Stimulated activated naive B cell treated with anti-CD40 and anti-IgM and Interleukin-4, amounts not matched to agents 10 μg/mL and 1 μg/mL and 100 μg/mL, for 72 hours (primary cell): ENCODE measurements around the gene NUAK1.

Experiments
- ATAC-seq, 2 donors: fragments of 150-1000 bp; cut with Tn5 transposase; replicated peaks; 2 replicates each; pipeline ENCODE4 v1.10.0; 2021; ENCODE audit warnings: moderate library complexity in 1 of 2
- DNase-seq: peaks from one replicate; pipeline ENCODE4 v3.0.0; 2021
- H3K27ac Mint-ChIP-seq: one replicate; pipeline ENCODE4 v1.8.0; 2022; ENCODE audit warnings: mild to moderate bottlenecking, mixed read lengths
- H3K27me3 Mint-ChIP-seq, 2 donors: one replicate each; pipeline ENCODE4 v1.8.0; 2022; ENCODE audit warnings: mixed read lengths in 2 of 2
- H3K36me3 Mint-ChIP-seq, 2 donors: one replicate each; pipeline ENCODE4 v1.8.0; 2022; ENCODE audit warnings: mixed read lengths in 2 of 2, mild to moderate bottlenecking in 1 of 2
- H3K4me1 Mint-ChIP-seq, 2 donors: one replicate each; pipeline ENCODE4 v1.8.0; 2022; ENCODE audit warnings: mixed read lengths in 2 of 2, mild to moderate bottlenecking in 1 of 2
- H3K4me3 Mint-ChIP-seq, 2 donors: one replicate each; pipeline ENCODE4 v1.8.0; 2022; ENCODE audit warnings: mild to moderate bottlenecking in 2 of 2, mixed read lengths in 2 of 2, moderate library complexity in 1 of 2
- H3K9me3 Mint-ChIP-seq, 2 donors: one replicate each; pipeline ENCODE4 v1.8.0; 2022; ENCODE audit warnings: mixed read lengths in 2 of 2, mild to moderate bottlenecking in 1 of 2

The NUAK1 gene

GRCh38 chr12:106013941-106014340 lies 124.8 kb downstream of the NUAK1 start:
- peaks cover 4 to 6% of the 10 kb centered on the region in 2 donors for H3K27me3 Mint-ChIP-seq
- no peak overlapping the region for H3K27ac Mint-ChIP-seq
- DNase-seq: no peak
- ATAC-seq: no peak
- no peaks in the 10 kb centered on the region for H3K4me1 Mint-ChIP-seq
- peaks cover 4 to 11% of the 10 kb centered on the region in 2 donors for H3K9me3 Mint-ChIP-seq
- no peaks in the 10 kb centered on the region for H3K36me3 Mint-ChIP-seq
- no peak overlapping the region for H3K4me3 Mint-ChIP-seq
